Activated CD8-positive, alpha-beta memory T cell treated with anti-CD3 and anti-CD28 coated beads for 48 hours (primary cell): ENCODE results near the gene IP6K2.

Experiments
- DNase-seq, 3 experiments: peaks; one replicate each; pipeline ENCODE4 v3.0.0-alpha.2; 2020; ENCODE audit warnings: low read depth in 2 of 3, low spot score in 2 of 3

IP6K2 gene

GRCh38 chr3:48664313-48664644 lies 52.7 kb downstream of the IP6K2 start:
- no peak for DNase-seq

- DNase-seq = peak; percentile 78 to 88 (median 80)
These were observed 53.3 kb downstream of the IP6K2 start for GRCh38 chr3:48663489-48664312.

- DNase-seq = peak in 2 of 3 experiments; percentile 35 to 51
These were observed 54.1 kb downstream of the IP6K2 start, which contains the start of gene CELSR3 for GRCh38 chr3:48662753-48663488. Gene CELSR3 (minus strand): TSS chr3:48662886. CDS start chr3:48662634, 252 bp downstream.

DNA sequence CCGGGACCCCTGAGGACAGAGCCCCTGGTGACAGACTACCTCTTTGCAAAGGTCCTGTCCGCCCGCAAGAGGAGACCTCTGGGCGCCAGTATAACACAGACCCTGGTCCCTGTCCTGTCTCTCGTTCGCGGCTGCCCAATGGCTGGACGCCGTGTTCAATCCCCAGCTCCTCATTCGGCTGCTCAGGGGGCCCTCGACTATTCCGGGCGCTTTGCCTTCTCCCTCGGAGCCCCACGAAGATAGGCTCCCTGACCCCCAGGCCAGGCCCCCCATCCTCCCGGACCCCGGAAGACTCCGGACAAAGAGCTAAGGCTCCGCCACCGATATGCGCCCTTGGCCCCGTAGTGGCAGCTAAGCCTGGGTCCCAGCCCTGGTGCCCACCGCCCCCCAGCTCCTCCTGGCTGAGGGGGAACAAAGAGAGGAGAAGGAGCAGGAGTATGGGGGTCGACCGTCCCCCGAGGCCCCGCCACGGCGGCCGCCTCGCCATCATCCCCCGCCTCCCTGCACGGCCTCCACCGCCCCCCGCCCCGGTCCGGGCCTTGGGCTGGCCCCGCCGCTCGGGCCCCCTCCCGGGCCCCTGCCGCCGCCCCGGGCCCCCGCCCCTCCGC lies 54.8 kb downstream of the IP6K2 start:
- no peak for DNase-seq

DNA sequence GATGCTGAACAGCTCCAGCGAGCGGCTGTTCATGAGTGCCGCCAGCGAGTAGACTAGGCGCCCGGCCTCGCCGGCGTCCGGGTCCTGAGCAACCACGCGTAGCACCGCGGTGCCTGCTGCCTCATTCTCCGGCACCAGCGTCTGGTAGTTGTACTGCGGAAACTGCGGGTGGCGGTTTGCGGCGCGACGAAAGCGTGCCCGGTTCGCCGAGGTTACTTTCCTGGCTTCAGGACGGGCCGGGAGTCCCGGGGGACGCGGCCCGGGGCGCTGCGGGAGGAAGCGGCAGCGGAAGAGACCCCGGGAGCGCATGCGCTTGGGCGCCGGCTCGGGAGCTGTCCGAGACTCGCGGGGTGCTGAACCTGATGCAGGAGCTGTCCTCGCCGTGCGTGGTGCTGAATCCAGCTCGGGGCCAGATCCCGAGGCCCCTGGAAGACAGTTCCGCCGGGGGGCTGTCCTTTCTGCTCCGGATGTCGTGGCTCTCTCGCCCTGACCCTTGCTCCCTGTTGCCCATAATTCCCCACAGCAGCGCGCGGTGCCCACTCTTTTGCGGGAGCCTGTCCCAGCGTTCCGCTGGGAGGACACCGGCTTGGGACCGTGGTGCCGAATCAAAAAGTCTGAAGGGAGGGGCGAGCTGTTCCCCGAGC lies 55.4 kb downstream of the IP6K2 start:
- DNase-seq = peak; percentile 47 to 78 (median 72)

DNA sequence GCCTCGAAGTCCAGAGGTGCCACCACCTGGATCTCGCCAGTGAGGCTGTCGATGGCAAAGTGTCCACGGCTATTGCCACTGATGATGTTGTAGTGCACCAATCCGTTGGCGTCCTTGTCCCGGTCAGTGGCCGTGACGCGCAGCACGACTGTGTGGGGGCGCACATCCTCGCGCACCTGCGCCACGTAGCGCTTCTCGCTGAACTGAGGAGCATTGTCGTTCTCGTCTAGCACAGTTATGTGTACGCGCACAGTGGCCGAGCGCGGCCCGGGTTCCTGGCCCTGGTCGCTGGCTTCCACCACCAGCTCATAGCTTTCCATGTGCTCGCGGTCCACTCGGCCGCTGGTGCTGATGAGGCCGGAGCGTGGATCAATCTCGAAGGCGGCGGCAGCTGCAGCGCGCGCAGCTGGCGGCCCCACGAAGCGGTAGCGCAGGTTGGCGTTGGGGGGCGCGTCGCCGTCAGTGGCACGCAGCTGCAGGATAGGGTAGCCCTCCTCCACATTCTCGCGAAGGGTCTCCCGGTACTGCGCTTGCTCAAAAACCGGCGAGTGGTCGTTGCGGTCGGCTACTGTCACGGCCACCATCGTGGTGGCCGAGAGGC lies 56.1 kb downstream of the IP6K2 start:
- DNase-seq = no peak

- DNase-seq = no peak
These were observed 60.2 kb downstream of the IP6K2 start for GRCh38 chr3:48656841-48657281.

DNA sequence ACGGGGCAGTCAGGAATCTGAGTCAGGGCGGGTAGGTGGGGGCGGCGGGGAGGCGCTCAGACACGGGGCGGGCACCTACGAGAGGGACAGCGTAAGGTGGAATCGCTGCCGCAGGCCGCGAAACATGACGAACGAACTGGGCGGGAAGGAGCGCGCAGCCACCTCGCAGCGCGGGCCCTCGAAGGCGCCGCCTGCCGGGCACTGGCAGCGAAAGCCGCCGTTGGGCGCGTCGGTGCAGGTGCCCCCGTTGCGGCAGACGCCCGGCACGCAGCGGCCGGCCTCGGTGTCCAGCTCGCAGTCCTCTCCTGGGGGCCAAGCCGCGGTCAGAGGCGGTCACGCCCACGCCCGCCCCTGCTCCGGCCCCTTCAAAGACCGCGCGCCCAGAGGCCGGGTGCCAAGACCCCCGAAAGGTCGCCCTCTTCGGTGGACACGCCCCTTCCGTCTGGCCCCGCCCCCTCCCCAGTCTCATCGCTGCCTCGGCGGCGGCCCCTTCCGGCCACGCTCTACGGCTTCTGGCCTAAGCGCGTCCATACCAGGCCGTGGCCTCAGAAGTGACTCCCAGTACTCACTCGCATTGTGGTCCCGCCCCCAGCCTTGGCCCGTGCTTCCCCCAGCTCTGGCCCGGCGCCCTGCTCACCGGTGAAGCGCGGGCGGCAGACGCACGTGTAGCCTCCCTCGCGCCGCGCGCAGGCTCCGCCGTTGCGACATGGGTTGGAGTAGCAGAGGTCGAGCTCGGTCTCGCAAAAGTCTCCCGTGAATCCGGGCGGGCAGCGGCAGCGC lies 60.8 kb downstream of the IP6K2 start:
- peak; percentile 73 to 82 (median 75) for DNase-seq

DNA sequence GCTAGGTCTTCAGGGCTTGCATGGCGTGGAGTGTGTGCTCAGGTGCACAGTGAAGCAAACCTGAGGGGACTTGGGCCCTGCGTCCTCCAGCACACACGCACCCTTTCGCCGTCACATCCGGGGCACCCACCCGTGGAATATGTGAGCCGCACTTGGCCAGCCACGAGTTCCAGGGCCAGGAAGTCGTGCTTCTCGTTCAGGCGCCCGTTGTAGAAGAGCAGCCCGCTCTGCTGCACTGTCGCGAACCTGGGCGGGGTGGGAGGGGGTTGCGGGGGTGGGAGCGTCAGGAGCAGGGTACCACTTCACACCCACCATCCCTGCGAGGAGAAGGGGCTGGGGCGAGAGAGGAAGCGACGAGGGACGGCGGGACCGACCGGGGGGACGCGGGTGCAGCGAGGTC lies 61.4 kb downstream of the IP6K2 start:
- DNase-seq = peak in 1 of 3 experiments; percentile 24

- DNase-seq = no peak
These were observed 62.0 kb downstream of the IP6K2 start for GRCh38 chr3:48655063-48655462.

DNA sequence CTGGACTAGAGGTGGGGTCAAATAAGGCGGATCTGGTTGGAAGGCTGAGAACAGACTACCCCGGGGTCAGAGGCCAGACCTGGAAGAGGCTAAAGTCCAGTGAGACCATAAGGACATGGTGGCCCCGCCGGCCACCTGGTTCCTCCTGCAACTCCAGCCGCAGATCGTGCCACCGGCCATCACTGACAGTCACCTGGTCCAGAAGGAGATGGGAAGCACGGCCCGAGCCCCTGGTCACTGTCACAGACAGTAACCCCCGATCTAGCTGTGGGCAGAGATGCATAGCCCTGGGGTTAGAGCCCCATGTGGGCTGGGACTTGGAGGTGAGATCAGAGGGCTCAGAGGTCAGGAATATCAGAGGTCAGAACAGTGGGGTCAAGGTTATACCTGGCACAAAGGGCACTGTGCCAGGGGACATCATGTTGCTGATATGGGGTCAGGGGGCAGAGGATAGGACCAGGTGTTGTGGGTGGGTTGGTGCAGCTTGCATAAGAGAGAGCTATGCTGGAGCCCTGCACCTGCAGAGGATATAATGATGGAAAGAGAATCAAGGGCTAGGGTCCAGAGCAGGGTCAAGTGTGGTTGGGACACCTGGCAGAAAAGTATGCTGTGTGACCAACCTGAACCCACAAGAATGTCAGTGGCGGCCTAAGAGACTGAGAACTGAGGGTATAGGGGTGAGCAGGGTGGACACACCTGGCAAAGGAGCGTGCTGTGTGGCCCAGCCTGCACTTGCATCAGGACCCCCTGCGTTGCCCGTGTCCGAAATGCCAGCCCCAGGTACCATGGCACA lies 63.9 kb downstream of the IP6K2 start:
- no peak for DNase-seq

GRCh38 chr3:48651771-48652170 lies 65.2 kb downstream of the IP6K2 start:
- no peak for DNase-seq

DNA sequence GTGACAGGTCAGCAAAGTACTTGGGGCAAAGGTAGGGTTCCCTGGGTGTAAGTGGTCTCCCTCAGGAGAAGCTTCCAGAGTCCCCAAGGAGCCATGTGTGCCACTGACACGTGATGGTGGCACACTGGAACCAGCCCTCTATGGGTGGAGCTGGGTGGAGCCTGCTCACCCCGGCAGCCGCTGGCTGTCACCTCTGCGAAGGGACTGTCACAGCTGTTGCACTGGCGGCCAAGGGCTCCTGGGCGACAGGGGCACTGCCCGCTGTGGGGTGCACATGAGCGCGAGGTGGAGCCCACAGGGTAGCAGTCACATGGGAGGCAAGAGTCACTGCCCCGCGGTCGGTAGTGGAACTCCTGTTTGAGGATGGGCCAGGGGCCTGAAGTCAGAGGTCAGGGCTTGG lies 66.3 kb downstream of the IP6K2 start:
- no peak for DNase-seq

DNA sequence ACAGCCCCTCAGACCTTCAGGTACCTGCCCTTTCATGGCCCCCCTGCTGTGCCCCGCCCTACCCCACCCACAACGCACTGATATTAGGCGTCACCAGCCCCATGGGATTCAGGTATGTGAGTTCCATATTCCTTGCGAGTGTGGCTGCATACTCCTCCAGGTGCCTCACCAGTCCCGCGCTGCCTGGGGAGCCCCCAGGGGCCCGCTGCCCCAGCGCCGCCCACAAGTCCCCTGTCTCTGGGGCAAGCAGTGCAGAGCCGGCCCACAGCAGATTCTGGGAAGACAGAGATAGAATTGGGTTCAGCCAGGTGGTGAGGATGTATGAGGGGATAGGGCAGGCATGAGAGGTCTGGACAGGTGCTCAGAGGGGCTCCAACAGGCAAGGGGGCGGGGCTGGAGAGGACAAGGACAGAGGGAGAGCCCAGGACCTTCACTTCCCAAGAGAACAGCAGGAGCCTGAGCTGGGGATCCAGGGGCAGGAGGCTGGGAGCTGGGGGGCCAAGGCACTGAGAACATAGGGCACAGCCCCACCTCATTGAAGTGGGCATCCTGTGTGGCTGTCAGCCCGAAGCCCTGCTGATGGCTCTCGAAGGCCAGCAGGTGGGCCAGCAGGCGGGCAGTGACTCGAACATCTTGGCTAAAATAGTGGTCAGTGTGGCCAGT lies 68.7 kb downstream of the IP6K2 start:
- DNase-seq = no peak

DNA sequence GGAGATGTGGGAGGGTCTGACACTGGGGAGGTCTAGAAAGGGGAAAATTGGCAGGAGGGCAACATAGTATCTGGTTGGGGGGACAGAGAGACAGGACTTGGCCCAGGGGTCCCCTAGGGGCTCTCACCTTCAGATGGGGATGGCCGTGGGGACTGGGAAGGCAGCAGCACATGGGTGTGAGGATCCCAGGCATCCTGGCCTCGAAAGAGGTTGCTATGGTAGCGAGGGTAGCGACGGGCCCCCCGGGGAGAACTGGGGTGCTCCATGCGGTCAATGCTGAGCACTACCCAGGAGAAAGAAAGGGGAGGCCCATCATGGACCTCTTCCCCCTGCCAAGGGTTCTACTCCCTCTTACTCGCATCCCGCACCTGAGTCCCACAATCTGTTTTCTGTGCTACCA lies 69.3 kb downstream of the IP6K2 start:
- DNase-seq = no peak

DNA sequence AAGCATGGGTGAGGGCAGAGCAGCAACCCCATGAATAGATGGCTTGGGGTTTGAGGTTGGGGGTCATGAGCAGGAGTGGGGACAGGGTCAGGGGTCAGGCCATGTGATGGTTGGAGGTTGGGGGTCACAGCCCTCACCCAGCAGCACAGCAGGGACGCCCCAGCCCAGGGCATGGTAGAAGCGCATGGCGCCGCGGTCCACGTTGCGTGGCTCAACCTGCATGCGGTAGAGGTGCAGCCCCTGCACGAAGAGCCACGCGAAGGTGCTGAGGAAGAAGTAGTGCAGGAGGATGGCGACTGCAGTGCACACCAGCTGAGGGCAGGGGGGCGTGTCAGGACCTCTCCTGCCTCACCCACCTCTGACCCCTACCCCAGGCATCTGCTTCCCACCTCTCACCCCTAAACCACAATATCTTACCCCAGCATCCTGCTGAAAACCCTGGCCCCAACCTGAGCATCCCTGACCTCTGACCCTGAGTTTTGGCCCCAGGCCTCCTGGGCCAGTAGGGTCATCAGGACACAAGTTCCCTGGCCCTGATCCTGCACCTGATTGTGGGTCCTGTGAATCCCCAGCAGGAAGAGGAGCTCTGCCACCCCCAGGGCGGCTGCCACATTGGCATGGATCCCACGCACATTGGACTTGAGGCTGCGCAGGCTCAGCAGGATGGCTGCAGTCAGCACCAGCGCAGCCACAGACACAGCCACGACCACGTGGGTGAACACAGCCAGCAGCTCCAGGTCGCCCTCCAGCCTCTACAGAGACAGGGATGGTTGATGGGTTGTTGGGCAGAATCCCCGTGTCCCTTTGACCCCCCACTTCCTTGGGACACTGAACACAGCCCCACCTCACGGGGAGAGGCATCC lies 71.9 kb downstream of the IP6K2 start:
- DNase-seq = no peak

DNA sequence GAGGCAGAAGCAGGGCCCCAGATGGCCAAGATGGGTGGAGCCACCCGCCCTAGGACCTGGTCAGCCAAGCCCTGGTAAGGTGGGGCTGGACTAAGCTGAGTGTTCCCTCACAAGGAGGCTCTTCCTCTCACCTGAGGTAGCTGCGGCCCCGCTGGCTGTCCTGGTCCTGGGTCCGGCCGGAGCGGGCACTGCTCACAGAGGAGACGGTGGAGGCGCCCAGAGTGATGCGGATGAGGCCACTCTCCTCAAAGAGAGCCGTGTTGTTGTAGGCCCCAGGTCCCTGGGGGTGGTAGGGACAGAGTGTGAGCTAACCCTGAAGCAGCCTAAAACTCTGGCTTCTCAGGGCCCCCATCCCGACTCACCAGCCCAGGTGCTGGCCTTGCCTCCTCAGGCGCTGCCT lies 74.4 kb downstream of the IP6K2 start:
- DNase-seq = no peak

DNA sequence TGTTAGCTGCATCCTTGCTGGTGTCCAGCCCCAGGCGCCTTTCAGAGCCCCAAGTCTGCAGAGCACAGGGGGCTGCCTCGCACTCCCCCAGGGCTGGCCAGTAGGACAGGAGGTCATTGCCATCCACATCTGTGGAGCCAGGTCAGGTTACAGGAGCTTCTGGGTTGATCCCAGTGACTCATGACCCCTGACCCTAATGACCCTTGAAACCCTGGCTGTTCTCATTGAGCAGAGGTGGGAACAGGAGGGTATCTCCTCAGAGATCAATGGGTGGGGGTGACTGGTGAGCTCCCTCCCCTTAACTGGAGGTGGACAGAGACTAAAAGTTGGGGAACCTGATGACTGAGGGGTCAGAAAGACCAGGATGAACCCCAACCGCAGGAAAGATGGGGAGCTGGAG lies 75.6 kb downstream of the IP6K2 start:
- no peak for DNase-seq
